ENCODE results near the gene PGPEP1.
A peak's percentile ranks its signal among the peaks of the same experiment; 100 is the strongest.

The PGPEP1 gene

GRCh38 chr19:18412610-18413239 lies 72.3 kb downstream of the PGPEP1 start:
- no peak overlapping the region for H3K4me3 ChIP-seq (ENCODE audit: low read depth, low read length)
- TF ChIP-seq CTCF (IDR thresholded peaks at IDR 0.05; ENCODE audit: insufficient read depth, low read depth, low read length, missing control alignments), result no peak
- no peak for DNase-seq (ENCODE audit: low read depth)

- TF ChIP-seq CTCF (IDR thresholded peaks at IDR 0.05; ENCODE audit: insufficient read depth, low read depth, low read length, missing control alignments), result no peak
- no peak overlapping the region for H3K4me3 ChIP-seq (ENCODE audit: low read depth, low read length)
- peak; percentile 66 for DNase-seq (ENCODE audit: low read depth)
Measured at GRCh38 chr19:18414504-18415177, 74.2 kb downstream of the PGPEP1 start.

GRCh38 chr19:18415178-18415867 lies 74.9 kb downstream of the PGPEP1 start:
- no peak overlapping the region for H3K4me3 ChIP-seq (ENCODE audit: low read depth, low read length)
- DNase-seq (ENCODE audit: low read depth), result no peak

GRCh38 chr19:18416778-18417249 lies 76.4 kb downstream of the PGPEP1 start:
- no peak for TF ChIP-seq CTCF (IDR thresholded peaks at IDR 0.05; ENCODE audit: insufficient read depth, low read depth, low read length, missing control alignments)
- DNase-seq (ENCODE audit: low read depth), result peak; percentile 80
- peak overlapping the region; percentile 58 for H3K4me3 ChIP-seq (ENCODE audit: low read depth, low read length)

More at GRCh38 chr19:18415178-18415867, 74.9 kb downstream of the PGPEP1 start:
- TF ChIP-seq CTCF (IDR thresholded peaks at IDR 0.05; ENCODE audit: insufficient read depth, low read depth, low read length, missing control alignments), result no peak

GRCh38 chr19:18417250-18418028 lies 77.0 kb downstream of the PGPEP1 start:
- peak overlapping the region; percentile 58 for H3K4me3 ChIP-seq (ENCODE audit: low read depth, low read length)
- TF ChIP-seq CTCF (IDR thresholded peaks at IDR 0.05; ENCODE audit: insufficient read depth, low read depth, low read length, missing control alignments), result no peak
- peak; percentile 66 for DNase-seq (ENCODE audit: low read depth)

- DNase-seq (ENCODE audit: low read depth), result peak; percentile 8
Measured at GRCh38 chr19:18418029-18418482, 77.7 kb downstream of the PGPEP1 start.

More at GRCh38 chr19:18418029-18418482, 77.7 kb downstream of the PGPEP1 start:
- TF ChIP-seq CTCF (IDR thresholded peaks at IDR 0.05; ENCODE audit: insufficient read depth, low read depth, low read length, missing control alignments), result no peak
- peak overlapping the region; percentile 58; the same call in 1 of the 2 replicates for H3K4me3 ChIP-seq (ENCODE audit: low read depth, low read length)
